Measurements from ENCODE around the gene MGAT3.
A peak's percentile ranks its signal among the peaks of the same experiment; 100 is the strongest.

MGAT3 gene

GRCh38 chr22:39532215-39533073, 75.6 kb downstream of the MGAT3 start, which contains the start of gene RPS19BP1:
Gene RPS19BP1 (minus strand): TSS chr22:39532748. CDS start chr22:39532738, 10 bp downstream.
- peak; percentile 100 for DNase-seq
- in situ Hi-C loops (cut with MboI; ENCODE audit: low pct_unique_long_range_greater_than_20kb, low sequenced_read_pairs), result loop anchor here (25.0 kb wide), 1 partner anchor 805 kb away; the partner anchor contains the start of gene ADSL

GRCh38 chr22:39534092-39534506, 77.3 kb downstream of the MGAT3 start:
- in situ Hi-C loops (cut with MboI; ENCODE audit: low pct_unique_long_range_greater_than_20kb, low sequenced_read_pairs), result loop anchor here (25.0 kb wide), 1 partner anchor 803 kb away; the partner anchor contains the start of gene ADSL
- no peak for DNase-seq

- DNase-seq, result peak; percentile 79
- in situ Hi-C loops (cut with MboI; ENCODE audit: low pct_unique_long_range_greater_than_20kb, low sequenced_read_pairs), result loop anchor here (25.0 kb wide), 1 partner anchor 803 kb away; the partner anchor contains the start of gene ADSL
Measured at GRCh38 chr22:39534591-39535356, 78.0 kb downstream of the MGAT3 start.

- in situ Hi-C loops (cut with MboI; ENCODE audit: low pct_unique_long_range_greater_than_20kb, low sequenced_read_pairs), result loop anchor here (25.0 kb wide), 1 partner anchor 802 kb away; the partner anchor contains the start of gene ADSL
- no peak for DNase-seq
Measured at GRCh38 chr22:39535357-39535725, 78.5 kb downstream of the MGAT3 start.

GRCh38 chr22:39535831-39536449, 79.1 kb downstream of the MGAT3 start:
- in situ Hi-C loops (cut with MboI; ENCODE audit: low pct_unique_long_range_greater_than_20kb, low sequenced_read_pairs), result loop anchor here (25.0 kb wide), 1 partner anchor 801 kb away; the partner anchor contains the start of gene ADSL
- DNase-seq, result no peak

GRCh38 chr22:39536711-39537110, 79.9 kb downstream of the MGAT3 start:
- in situ Hi-C loops (cut with MboI; ENCODE audit: low pct_unique_long_range_greater_than_20kb, low sequenced_read_pairs), result loop anchor here (25.0 kb wide), 1 partner anchor 801 kb away; the partner anchor contains the start of gene ADSL
- DNase-seq, result no peak

GRCh38 chr22:39537975-39538374, 81.2 kb downstream of the MGAT3 start:
- no peak for DNase-seq
- in situ Hi-C loops (cut with MboI; ENCODE audit: low pct_unique_long_range_greater_than_20kb, low sequenced_read_pairs), result loop anchor here (25.0 kb wide), 1 partner anchor 799 kb away; the partner anchor contains the start of gene ADSL
